OCI-LY7 (cell line): ENCODE measurements around the gene TESMIN. TPM values are rescaled to one million over a fixed set of nuclear protein-coding genes. Genes with fewer than 3 reads are reported as not detected.

Source experiments
- BruUV-seq: library from RNA; stranded (reverse); fragments of 400-500 nt; replicated peaks from 2 replicates; lab custom pipeline; 2021; lab: Mats Ljungman, UMichigan
- CTCF ChIA-PET: fragments of 300-600 bp; sonication (Branson Sonifier 250); formaldehyde crosslinking; loops from one replicate; lab custom pipeline; 2022; ENCODE audit warnings: antibody characterized with exemption; ENCODE audit not compliant: unreplicated experiment; lab: Charles Lee
- POLR2A ChIA-PET: fragments of 300-600 bp; sonication (Branson Sonifier 250); formaldehyde crosslinking; loops from one replicate; lab custom pipeline; 2022; ENCODE audit warnings: antibody characterized with exemption; lab: Charles Lee
- DNase-seq: peaks from one replicate; pipeline ENCODE4 v3.0.0-alpha.2; 2015; ENCODE audit warnings: low spot score
- H2AFZ ChIP-seq: fragments of 200-600 bp; sonication (generic), shearing (Covaris generic); 2 replicates; pipeline ENCODE4 v1.6.1; 2014; ENCODE audit warnings: mild to moderate bottlenecking, antibody characterized with exemption, low read length, moderate library complexity
- H3K27ac ChIP-seq: fragments of 200-600 bp; sonication (generic); 2 replicates; pipeline ENCODE4 v1.5.1; 2014; ENCODE audit warnings: mixed run types, low read depth, mild to moderate bottlenecking, moderate library complexity, low read length, inconsistent platforms; ENCODE audit not compliant: poor library complexity, severe bottlenecking
- H3K36me3 ChIP-seq: fragments of 200-600 bp; sonication (generic); 2 replicates; pipeline ENCODE4 v1.6.1; 2014; ENCODE audit warnings: mild to moderate bottlenecking, antibody characterized with exemption, low read length, moderate library complexity, mixed read lengths; ENCODE audit not compliant: insufficient read depth
- H3K4me1 ChIP-seq: fragments of 200-600 bp; sonication (generic); 2 replicates; pipeline ENCODE4 v1.5.1; 2014; ENCODE audit warnings: mild to moderate bottlenecking, low read length; ENCODE audit not compliant: insufficient read depth, poor library complexity, severe bottlenecking
- H3K4me2 ChIP-seq: fragments of 200-600 bp; sonication (generic); 2 replicates; pipeline ENCODE4 v1.6.1; 2014; ENCODE audit warnings: mild to moderate bottlenecking, low read length
- H3K4me3 ChIP-seq: fragments of 200-600 bp; sonication (generic); 2 replicates; pipeline ENCODE4 v1.5.1; 2014; ENCODE audit warnings: mild to moderate bottlenecking, low read depth, low read length; ENCODE audit not compliant: poor library complexity, severe bottlenecking
- H3K79me2 ChIP-seq: fragments of 200-600 bp; sonication (generic); 2 replicates; pipeline ENCODE4 v1.6.1; 2016; ENCODE audit warnings: low read depth, mild to moderate bottlenecking, low read length, moderate library complexity, mixed read lengths; ENCODE audit not compliant: insufficient read depth
- H3K9me2 ChIP-seq: fragments of 200-600 bp; sonication (generic); 2 replicates; pipeline ENCODE4 v1.6.1; 2016; ENCODE audit warnings: mild to moderate bottlenecking, low read length, mixed read lengths; ENCODE audit not compliant: insufficient read depth
- H3K9me3 ChIP-seq: fragments of 200-600 bp; sonication (generic); 2 replicates; pipeline ENCODE4 v1.6.1; 2014; ENCODE audit warnings: mild to moderate bottlenecking, mixed run types, low read length, mixed read lengths
- H4K20me1 ChIP-seq: fragments of 200-600 bp; sonication (generic); 2 replicates; pipeline ENCODE4 v1.6.1; 2014; ENCODE audit warnings: mild to moderate bottlenecking, antibody characterized with exemption, low read length, moderate library complexity, mixed read lengths; ENCODE audit not compliant: insufficient read depth
- EZH2phosphoT487 ChIP-seq: fragments of 200-600 bp; sonication (generic); IDR thresholded peaks from 2 replicates; pipeline ENCODE4 v1.6.1; 2018; ENCODE audit warnings: low read depth, borderline replicate concordance, mild to moderate bottlenecking, mixed run types, antibody characterized with exemption, low read length, moderate library complexity, mixed read lengths
- intact Hi-C: fragments of 100-400 bp; cut with micrococcal nuclease; formaldehyde crosslinking; loops from one replicate; pipeline ENCODE4 v1.10.0; 2022; ENCODE audit not compliant: unreplicated experiment
- total RNA-seq, 2 experiments: library from RNA; depleted of rRNA in 1 of 2; stranded (reverse); fragments of >200 nt in 1 of 2; shearing (Covaris generic) in 1 of 2; gene quantifications; 2 replicates each; pipeline ENCODE4 v1.2.3, GENCODE V29; 2014 to 2022
- TF ChIP-seq, protein P1 (sequence below): fragments of 200-600 bp; sonication (generic); conservative IDR thresholded peaks from 2 replicates; pipeline ENCODE4 v1.5.1; 2014; ENCODE audit warnings: mild to moderate bottlenecking, antibody characterized with exemption, low read length, moderate library complexity, mixed read lengths

Gene TESMIN
- total RNA-seq, 2 experiments from 2014 or later = 13.0 to 19.4 TPM

DNA sequence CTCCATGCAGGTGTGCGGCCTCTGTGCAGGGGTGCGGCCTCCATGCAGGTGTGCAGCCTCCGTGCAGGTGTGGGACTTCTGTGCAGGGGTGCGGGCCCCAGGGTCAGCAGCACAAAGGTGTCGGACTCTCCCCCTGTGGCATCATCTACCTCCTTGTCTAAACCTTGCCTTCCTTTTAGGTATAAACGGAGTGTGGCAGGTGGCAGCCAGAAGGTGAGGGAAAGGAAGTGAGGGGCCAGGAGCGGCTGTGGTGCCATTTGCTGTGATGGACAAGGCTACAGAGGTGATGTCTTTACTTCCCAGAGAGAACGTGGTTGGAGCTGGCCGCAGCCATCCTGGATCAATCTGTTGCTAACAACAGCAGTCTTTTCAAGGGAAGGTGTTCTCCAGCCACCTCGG lies 57.8 kb downstream of the TESMIN start:
- intact Hi-C loops = no loop called here
- POLR2A ChIA-PET = no interaction called here

DNA sequence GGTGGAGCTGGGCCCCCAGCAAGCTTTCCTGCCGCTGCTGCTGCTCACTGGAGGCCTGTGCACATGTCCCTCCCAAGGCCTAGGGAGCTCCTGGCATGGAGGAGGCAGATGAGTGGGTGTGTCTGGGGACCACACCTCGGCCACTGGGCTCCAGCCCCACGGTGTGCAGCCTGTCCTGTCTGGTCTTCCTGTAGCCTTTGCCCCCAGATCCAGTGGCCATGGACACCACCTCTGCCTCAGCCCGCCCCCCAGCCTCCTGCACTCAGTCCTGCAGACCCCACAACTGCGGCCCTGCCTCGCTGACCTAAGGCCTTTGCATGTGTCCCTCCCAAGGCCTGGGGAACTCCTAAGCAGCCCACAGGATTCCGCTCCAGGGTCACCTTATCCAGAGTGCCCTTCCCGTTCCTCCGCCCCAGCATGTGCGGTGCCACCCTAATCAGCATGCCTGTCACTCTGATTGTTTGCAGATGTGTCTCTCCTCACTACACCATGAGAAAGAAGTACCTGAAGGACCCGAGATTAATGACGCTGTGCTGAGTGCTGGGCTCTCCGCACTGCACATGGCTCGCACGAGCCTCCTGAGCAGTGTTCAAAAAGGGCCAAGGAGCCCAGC lies 58.3 kb downstream of the TESMIN start:
- no TSS peak for BruUV-seq
- DNase-seq = no peak
- TF ChIP-seq, protein P1, sequence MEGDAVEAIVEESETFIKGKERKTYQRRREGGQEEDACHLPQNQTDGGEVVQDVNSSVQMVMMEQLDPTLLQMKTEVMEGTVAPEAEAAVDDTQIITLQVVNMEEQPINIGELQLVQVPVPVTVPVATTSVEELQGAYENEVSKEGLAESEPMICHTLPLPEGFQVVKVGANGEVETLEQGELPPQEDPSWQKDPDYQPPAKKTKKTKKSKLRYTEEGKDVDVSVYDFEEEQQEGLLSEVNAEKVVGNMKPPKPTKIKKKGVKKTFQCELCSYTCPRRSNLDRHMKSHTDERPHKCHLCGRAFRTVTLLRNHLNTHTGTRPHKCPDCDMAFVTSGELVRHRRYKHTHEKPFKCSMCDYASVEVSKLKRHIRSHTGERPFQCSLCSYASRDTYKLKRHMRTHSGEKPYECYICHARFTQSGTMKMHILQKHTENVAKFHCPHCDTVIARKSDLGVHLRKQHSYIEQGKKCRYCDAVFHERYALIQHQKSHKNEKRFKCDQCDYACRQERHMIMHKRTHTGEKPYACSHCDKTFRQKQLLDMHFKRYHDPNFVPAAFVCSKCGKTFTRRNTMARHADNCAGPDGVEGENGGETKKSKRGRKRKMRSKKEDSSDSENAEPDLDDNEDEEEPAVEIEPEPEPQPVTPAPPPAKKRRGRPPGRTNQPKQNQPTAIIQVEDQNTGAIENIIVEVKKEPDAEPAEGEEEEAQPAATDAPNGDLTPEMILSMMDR = no peak
- no peak for TF ChIP-seq EZH2phosphoT487
- Histone ChIP-seq H3K9me2 (no peaks in the 10 kb centered on the region), H3K9me3 (0 out of 2 replicates have a peak, but pooled peaks cover 3% of the 10 kb centered on the region), H3K79me2 (no peaks in the 10 kb centered on the region), H3K27ac (no peak overlapping the region), H3K4me1 (no peaks in the 10 kb centered on the region), H3K4me2 (no peak overlapping the region), H3K4me3 (no peak overlapping the region), H4K20me1 (no peaks in the 10 kb centered on the region), H3K36me3 (no peaks in the 10 kb centered on the region), H2AFZ (no peak overlapping the region)
- ChIA-PET CTCF (no interaction called here), POLR2A (no interaction called here)
- intact Hi-C loops = no loop called here

More for the DNA sequence above, 57.8 kb downstream of the TESMIN start:
- Histone ChIP-seq H3K4me1 (no peaks in the 10 kb centered on the region), H3K27ac (no peak overlapping the region), H3K36me3 (no peaks in the 10 kb centered on the region), H3K79me2 (no peaks in the 10 kb centered on the region), H3K4me3 (no peak overlapping the region), H3K4me2 (no peak overlapping the region), H3K9me2 (no peaks in the 10 kb centered on the region), H2AFZ (no peak overlapping the region), H4K20me1 (no peaks in the 10 kb centered on the region), H3K9me3 (0 out of 2 replicates have a peak, but pooled peaks cover 3% of the 10 kb centered on the region)
- CTCF ChIA-PET = no interaction called here
- TF ChIP-seq, protein P1 = no peak
- no peak for TF ChIP-seq EZH2phosphoT487
- no TSS peak for BruUV-seq
- no peak for DNase-seq

GRCh38 chr11:68692115-68692514 lies 59.2 kb downstream of the TESMIN start:
- POLR2A ChIA-PET = interaction anchor here (0.6 kb wide), 1 partner anchor 250 kb away, joined by 3 read pairs; no protein-coding TSS in a partner anchor
- intact Hi-C loops = no loop called here
- H3K27ac ChIP-seq = no peak overlapping the region

More at GRCh38 chr11:68692115-68692514, 59.2 kb downstream of the TESMIN start:
- H4K20me1 ChIP-seq = no peaks in the 10 kb centered on the region
- no peaks in the 10 kb centered on the region for H3K36me3 ChIP-seq
- no peaks in the 10 kb centered on the region for H3K79me2 ChIP-seq
- no peak for TF ChIP-seq EZH2phosphoT487
- TF ChIP-seq, protein P1 = no peak
- H2AFZ ChIP-seq = no peak overlapping the region
- CTCF ChIA-PET = no interaction called here
- H3K4me1 ChIP-seq = no peaks in the 10 kb centered on the region
- no peaks in the 10 kb centered on the region for H3K9me2 ChIP-seq
- no peak overlapping the region for H3K4me2 ChIP-seq
- H3K9me3 ChIP-seq = 0 out of 2 replicates have a peak, but pooled peaks cover 3% of the 10 kb centered on the region
- peak; percentile 4 for DNase-seq
- BruUV-seq = no TSS peak
- no peak overlapping the region for H3K4me3 ChIP-seq
